Astrocyte of the cerebellum (primary cell): ENCODE results near the gene IFITM1.

Experiments used
- DNase-seq: peaks from one replicate; pipeline ENCODE4 v3.0.0-alpha.2; 2011; ENCODE audit warnings: low read depth
- H3K4me3 ChIP-seq: 2 replicates; pipeline ENCODE4 v1.5.1; 2011; ENCODE audit warnings: mild to moderate bottlenecking, low read depth, low read length, moderate library complexity
- CTCF ChIP-seq: IDR thresholded peaks from 2 replicates; pipeline ENCODE4 v1.5.1; 2012; ENCODE audit warnings: low read length, low read depth, moderate library complexity, mild to moderate bottlenecking; ENCODE audit errors: missing control alignments
- in situ Hi-C: cut with HindIII; loops from 2 replicates; pipeline ENCODE4 v1.10.0; 2017; ENCODE audit warnings: low sequenced_read_pairs

Gene IFITM1

GRCh38 chr11:279966-280705, 33.7 kb upstream of the IFITM1 start:
- in situ Hi-C loops: no loop called here
- no peak overlapping the region for H3K4me3 ChIP-seq
- DNase-seq: no peak
- TF ChIP-seq CTCF: no peak

GRCh38 chr11:280706-281485, 32.9 kb upstream of the IFITM1 start:
- no peak for DNase-seq
- H3K4me3 ChIP-seq: no peak overlapping the region
- TF ChIP-seq CTCF: no peak
- in situ Hi-C loops: no loop called here

- H3K4me3 ChIP-seq: no peak overlapping the region
- in situ Hi-C loops: no loop called here
- DNase-seq: no peak
- TF ChIP-seq CTCF: no peak
These were observed 32.2 kb upstream of the IFITM1 start for GRCh38 chr11:281486-282161.

- no peak for TF ChIP-seq CTCF
- H3K4me3 ChIP-seq: no peak overlapping the region
- DNase-seq: no peak
- in situ Hi-C loops: no loop called here
These were observed 31.7 kb upstream of the IFITM1 start for GRCh38 chr11:282171-282570.

- in situ Hi-C loops: no loop called here
- TF ChIP-seq CTCF: no peak
- no peak overlapping the region for H3K4me3 ChIP-seq
- DNase-seq: no peak
These were observed 31.0 kb upstream of the IFITM1 start for GRCh38 chr11:282630-283360.
